Measurements from ENCODE around the gene TUBA1C. TPM values are rescaled to one million over a fixed set of nuclear protein-coding genes. Genes with fewer than 3 reads are reported as not detected.

The TUBA1C gene
- total RNA-seq, 1 experiment from 2014 or later = 660 TPM

- TF ChIP-seq, protein P1, sequence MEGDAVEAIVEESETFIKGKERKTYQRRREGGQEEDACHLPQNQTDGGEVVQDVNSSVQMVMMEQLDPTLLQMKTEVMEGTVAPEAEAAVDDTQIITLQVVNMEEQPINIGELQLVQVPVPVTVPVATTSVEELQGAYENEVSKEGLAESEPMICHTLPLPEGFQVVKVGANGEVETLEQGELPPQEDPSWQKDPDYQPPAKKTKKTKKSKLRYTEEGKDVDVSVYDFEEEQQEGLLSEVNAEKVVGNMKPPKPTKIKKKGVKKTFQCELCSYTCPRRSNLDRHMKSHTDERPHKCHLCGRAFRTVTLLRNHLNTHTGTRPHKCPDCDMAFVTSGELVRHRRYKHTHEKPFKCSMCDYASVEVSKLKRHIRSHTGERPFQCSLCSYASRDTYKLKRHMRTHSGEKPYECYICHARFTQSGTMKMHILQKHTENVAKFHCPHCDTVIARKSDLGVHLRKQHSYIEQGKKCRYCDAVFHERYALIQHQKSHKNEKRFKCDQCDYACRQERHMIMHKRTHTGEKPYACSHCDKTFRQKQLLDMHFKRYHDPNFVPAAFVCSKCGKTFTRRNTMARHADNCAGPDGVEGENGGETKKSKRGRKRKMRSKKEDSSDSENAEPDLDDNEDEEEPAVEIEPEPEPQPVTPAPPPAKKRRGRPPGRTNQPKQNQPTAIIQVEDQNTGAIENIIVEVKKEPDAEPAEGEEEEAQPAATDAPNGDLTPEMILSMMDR (conservative IDR thresholded peaks at IDR 0.05) = no peak
- Histone ChIP-seq H3K23me2 (ENCODE audit: insufficient read length, low read depth, low read length, poor library complexity, severe bottlenecking) (no peaks in the 10 kb centered on the region), H3K23ac (ENCODE audit: insufficient read length, low read depth, low read length) (no peak overlapping the region), H2AK5ac (ENCODE audit: insufficient read length, low read length) (no peak overlapping the region), H2BK5ac (ENCODE audit: insufficient read length, low read length) (no peak overlapping the region), H2BK12ac (ENCODE audit: insufficient read length, low read depth, low read length) (no peak overlapping the region), H3K79me2 (ENCODE audit: insufficient read depth, low read length) (no peaks in the 10 kb centered on the region), H3K79me1 (ENCODE audit: insufficient read depth, low read depth, low read length, poor library complexity, severe bottlenecking) (no peaks in the 10 kb centered on the region), H2BK15ac (ENCODE audit: low read depth, low read length) (no peak overlapping the region), H3K4me2 (ENCODE audit: insufficient read depth, insufficient read length, low read length) (no peak overlapping the region), H3K4ac (ENCODE audit: low read depth, low read length) (no peak overlapping the region), H3T11ph (ENCODE audit: low read length) (no peak overlapping the region), H4K5ac (ENCODE audit: insufficient read length, low read depth, low read length) (no peak overlapping the region), H3K9ac (ENCODE audit: extremely low read depth, insufficient read length, low read length) (no peak overlapping the region), H3K4me1 (ENCODE audit: insufficient read depth, low read length) (no peaks in the 10 kb centered on the region), H3K27ac (ENCODE audit: insufficient read length, low read depth, low read length) (no peak overlapping the region), H3K14ac (ENCODE audit: insufficient read depth, low read length) (no peak overlapping the region), H3K18ac (ENCODE audit: insufficient read length, low read depth, low read length) (no peak overlapping the region), H4K91ac (ENCODE audit: insufficient read length, low read depth, low read length) (no peak overlapping the region), H3K9me3 (ENCODE audit: control insufficient read depth, low read depth, low read length) (no peaks in the 10 kb centered on the region), H3K56ac (ENCODE audit: insufficient read length, low read depth, low read length) (no peak overlapping the region), H2BK20ac (ENCODE audit: low read depth, low read length, poor library complexity, severe bottlenecking) (no peak overlapping the region), H2BK120ac (ENCODE audit: low read depth, low read length, poor library complexity, severe bottlenecking) (no peak overlapping the region), H3K27me3 (ENCODE audit: insufficient read depth, low read length) (peaks cover 11% of the 10 kb centered on the region), H2AFZ (ENCODE audit: low read length) (no peak overlapping the region), H4K8ac (replicated peaks; ENCODE audit: insufficient read length, low read depth, low read length) (no peak overlapping the region), H4K20me1 (ENCODE audit: control insufficient read depth, insufficient read depth, insufficient read length) (no peaks in the 10 kb centered on the region)
- no CpG with 5 or more reads among the region's 9 CpGs for WGBS (ENCODE audit: extremely low coverage, insufficient read length, low lambda C conversion rate)
- H3K4me1 Mint-ChIP-seq = peaks cover 8 to 28% of the 10 kb centered on the region in 2 experiments; a peak in 3 of 4 replicates
- no peaks in the 10 kb centered on the region for H3K36me3 Mint-ChIP-seq (ENCODE audit: insufficient read depth in 1 of 3, low read depth in 3 of 3)
- no peak overlapping the region for H3K4me3 Mint-ChIP-seq
- DNase-seq = no peak
- peak overlapping the region in 1 of 3 experiments; percentile 73; a peak in 1 of 7 replicates for H3K27ac Mint-ChIP-seq
- H3K27me3 Mint-ChIP-seq (ENCODE audit: low read depth) = peaks cover 63% of the 10 kb centered on the region
- H3K9me3 Mint-ChIP-seq = no peaks in the 10 kb centered on the region
These were observed 24.2 kb downstream of the TUBA1C start for GRCh38 chr12:49288922-49289555.

Measured in H9 (cell line).